Activated T-cell treated with anti-CD3 and anti-CD28 coated beads, Interleukin-2, amount 50 U/mL, for 72 hours (primary cell): Measurements from ENCODE around the gene MED13L. TPM values are rescaled to one million over a fixed set of nuclear protein-coding genes. Genes with fewer than 3 reads are reported as not detected.
"Not testable (repeated sequence)": the region's sequence is repeated elsewhere in the genome, so short reads cannot be mapped to it uniquely, and the experiment has no call there.

Experiments
- ATAC-seq, 2 donors: fragments of 150-1000 bp; cut with Tn5 transposase; replicated peaks in 1 of 2; 2 replicates each; pipeline ENCODE4 v1.10.0; 2021; ENCODE audit warnings: moderate library complexity in 2 of 2, mild to moderate bottlenecking in 1 of 2
- DNase-seq, 2 donors: peaks; one replicate each; pipeline ENCODE4 v3.0.0; 2021 to 2022; ENCODE audit warnings: mixed read lengths in 1 of 2
- H3K27ac Mint-ChIP-seq: one replicate; pipeline ENCODE4 v1.8.0; 2022; ENCODE audit warnings: mild to moderate bottlenecking, moderate library complexity, mixed read lengths
- H3K27me3 Mint-ChIP-seq: one replicate; pipeline ENCODE4 v1.8.0; 2022; ENCODE audit warnings: low read depth, mixed read lengths
- H3K36me3 Mint-ChIP-seq, 2 donors: one replicate each; pipeline ENCODE4 v1.8.0; 2022; ENCODE audit warnings: mixed read lengths in 2 of 2, mild to moderate bottlenecking in 1 of 2; ENCODE audit not compliant: insufficient read depth in 2 of 2
- H3K4me1 Mint-ChIP-seq: one replicate; pipeline ENCODE4 v1.8.0; 2022; ENCODE audit warnings: low read depth, mixed read lengths
- H3K4me3 Mint-ChIP-seq, 2 donors: one replicate each; pipeline ENCODE4 v1.8.0; 2022; ENCODE audit warnings: mild to moderate bottlenecking in 2 of 2, mixed read lengths in 2 of 2, moderate library complexity in 2 of 2
- H3K9me3 Mint-ChIP-seq, 2 donors: one replicate each; pipeline ENCODE4 v1.8.0; 2022; ENCODE audit warnings: mixed read lengths in 2 of 2
- total RNA-seq, 2 donors: library from RNA; stranded (reverse); gene quantifications; one replicate each; pipeline ENCODE4 v1.2.3, GENCODE V29; 2022

MED13L gene
- total RNA-seq, 2 donors from 2014 or later, result 72.8 to 74.5 TPM

GRCh38 chr12:116054280-116054679, 223.2 kb downstream of the MED13L start:
- H3K4me1 Mint-ChIP-seq, result peaks cover 43% of the 10 kb centered on the region
- no peak for DNase-seq
- H3K36me3 Mint-ChIP-seq, result no peaks in the 10 kb centered on the region
- no peaks in the 10 kb centered on the region for H3K27me3 Mint-ChIP-seq
- ATAC-seq, result no peak
- H3K27ac Mint-ChIP-seq, result peak overlapping the region; percentile 8
- H3K9me3 Mint-ChIP-seq, result no peaks in the 10 kb centered on the region
- H3K4me3 Mint-ChIP-seq, result peak overlapping the region in 1 of 2 donors; percentile 26

GRCh38 chr12:116053479-116054200, 223.9 kb downstream of the MED13L start:
- Mint-ChIP-seq H3K27me3 (no peaks in the 10 kb centered on the region), H3K9me3 (no peaks in the 10 kb centered on the region), H3K36me3 (no peaks in the 10 kb centered on the region), H3K27ac (no peak overlapping the region), H3K4me1 (peaks cover 47% of the 10 kb centered on the region), H3K4me3 (no peak overlapping the region)
- ATAC-seq (peak; percentile 38 to 51), DNase-seq (no peak)

- Mint-ChIP-seq H3K4me1 (peaks cover 33% of the 10 kb centered on the region), H3K9me3 (no peaks in the 10 kb centered on the region)
These were observed 227.2 kb downstream of the MED13L start for GRCh38 chr12:116050275-116050674.

GRCh38 chr12:116048879-116049278, 228.6 kb downstream of the MED13L start:
- ATAC-seq, result no peak
- no peaks in the 10 kb centered on the region for H3K9me3 Mint-ChIP-seq
- no peak for DNase-seq
- no peaks in the 10 kb centered on the region for H3K27me3 Mint-ChIP-seq
- no peak overlapping the region for H3K27ac Mint-ChIP-seq
- peaks cover 33% of the 10 kb centered on the region for H3K4me1 Mint-ChIP-seq
- H3K36me3 Mint-ChIP-seq, result no peaks in the 10 kb centered on the region
- no peak overlapping the region for H3K4me3 Mint-ChIP-seq

More at GRCh38 chr12:116050275-116050674, 227.2 kb downstream of the MED13L start:
- DNase-seq (no peak), ATAC-seq (no peak)
- H3K4me3 Mint-ChIP-seq, result no peak overlapping the region
- no peaks in the 10 kb centered on the region for H3K36me3 Mint-ChIP-seq
- H3K27ac Mint-ChIP-seq, result no peak overlapping the region
- H3K27me3 Mint-ChIP-seq, result no peaks in the 10 kb centered on the region

GRCh38 chr12:116046039-116046438, 231.5 kb downstream of the MED13L start:
- Mint-ChIP-seq H3K4me1 (peaks cover 26% of the 10 kb centered on the region), H3K27ac (no peak overlapping the region), H3K36me3 (no peaks in the 10 kb centered on the region), H3K9me3 (no peaks in the 10 kb centered on the region), H3K4me3 (no peak overlapping the region), H3K27me3 (no peaks in the 10 kb centered on the region)
- DNase-seq (no peak), ATAC-seq (no peak)

- peaks cover 31% of the 10 kb centered on the region for H3K4me1 Mint-ChIP-seq
- H3K27me3 Mint-ChIP-seq, result no peaks in the 10 kb centered on the region
- H3K27ac Mint-ChIP-seq, result peak overlapping the region; percentile 44
- DNase-seq (no peak), ATAC-seq (no peak)
- H3K4me3 Mint-ChIP-seq, result no peak overlapping the region
- H3K9me3 Mint-ChIP-seq, result no peaks in the 10 kb centered on the region
- no peaks in the 10 kb centered on the region for H3K36me3 Mint-ChIP-seq
These were observed 232.3 kb downstream of the MED13L start for GRCh38 chr12:116045150-116045549.

GRCh38 chr12:116043659-116044535, 233.6 kb downstream of the MED13L start:
- H3K9me3 Mint-ChIP-seq, result peaks cover 0 to 4% of the 10 kb centered on the region in 2 donors
- peaks cover 32% of the 10 kb centered on the region for H3K4me1 Mint-ChIP-seq
- no peak overlapping the region for H3K4me3 Mint-ChIP-seq

GRCh38 chr12:116040402-116040801, 237.1 kb downstream of the MED13L start:
- H3K4me1 Mint-ChIP-seq, result peaks cover 22% of the 10 kb centered on the region
- DNase-seq (no peak), ATAC-seq (no peak)
- H3K9me3 Mint-ChIP-seq, result peaks cover 0 to 4% of the 10 kb centered on the region in 2 donors
- no peak overlapping the region for H3K27ac Mint-ChIP-seq
- H3K4me3 Mint-ChIP-seq, result no peak overlapping the region
- no peaks in the 10 kb centered on the region for H3K27me3 Mint-ChIP-seq
- no peaks in the 10 kb centered on the region for H3K36me3 Mint-ChIP-seq

More at GRCh38 chr12:116043659-116044535, 233.6 kb downstream of the MED13L start:
- Mint-ChIP-seq H3K27me3 (no peaks in the 10 kb centered on the region), H3K27ac (no peak overlapping the region), H3K36me3 (no peaks in the 10 kb centered on the region)
- DNase-seq (no peak), ATAC-seq (no peak)

GRCh38 chr12:116039081-116039480, 238.4 kb downstream of the MED13L start:
- peaks cover 0 to 4% of the 10 kb centered on the region in 2 donors for H3K9me3 Mint-ChIP-seq
- H3K36me3 Mint-ChIP-seq, result no peaks in the 10 kb centered on the region
- H3K27me3 Mint-ChIP-seq, result no peaks in the 10 kb centered on the region
- no peak for ATAC-seq
- no peak for DNase-seq
- H3K27ac Mint-ChIP-seq, result no peak overlapping the region
- peaks cover 16% of the 10 kb centered on the region for H3K4me1 Mint-ChIP-seq
- no peak overlapping the region for H3K4me3 Mint-ChIP-seq

GRCh38 chr12:116037941-116038837, 239.3 kb downstream of the MED13L start:
- H3K4me1 Mint-ChIP-seq, result peaks cover 13% of the 10 kb centered on the region
- DNase-seq (no peak), ATAC-seq (no peak)
- no peak overlapping the region for H3K27ac Mint-ChIP-seq
- H3K36me3 Mint-ChIP-seq, result no peaks in the 10 kb centered on the region
- no peaks in the 10 kb centered on the region for H3K27me3 Mint-ChIP-seq
- peaks cover 0 to 4% of the 10 kb centered on the region in 2 donors for H3K9me3 Mint-ChIP-seq
- H3K4me3 Mint-ChIP-seq, result no peak overlapping the region

- no peak for ATAC-seq
- peaks cover 1% of the 10 kb centered on the region for H3K4me1 Mint-ChIP-seq
- H3K9me3 Mint-ChIP-seq, result peaks cover 2% of the 10 kb centered on the region in 2 donors
- peaks cover 2 to 5% of the 10 kb centered on the region in 2 donors for H3K36me3 Mint-ChIP-seq
- H3K4me3 Mint-ChIP-seq, result no peak overlapping the region
- H3K27ac Mint-ChIP-seq, result no peak overlapping the region
- no peak for DNase-seq
- H3K27me3 Mint-ChIP-seq, result no peaks in the 10 kb centered on the region
These were observed 243.7 kb downstream of the MED13L start for GRCh38 chr12:116033765-116034164.

GRCh38 chr12:116031624-116032023, 245.9 kb downstream of the MED13L start:
- H3K27ac Mint-ChIP-seq, H3K27me3 Mint-ChIP-seq, H3K36me3 Mint-ChIP-seq, H3K4me3 Mint-ChIP-seq, H3K9me3 Mint-ChIP-seq, DNase-seq, ATAC-seq: not testable (repeated sequence)
- H3K4me1 Mint-ChIP-seq, result peaks cover 18% of the 10 kb centered on the region
